ENCODE measurements around the gene MSMB. TPM values are rescaled to one million over a fixed set of nuclear protein-coding genes. Genes with fewer than 3 reads are reported as not detected.

The MSMB gene
- total RNA-seq, 2 donors from 2014 or later, result not detected

GRCh38 chr10:46014683-46015405 lies 31.2 kb downstream of the MSMB start:
- TF ChIP-seq CTCF (IDR thresholded peaks at IDR 0.05) (no peak), POLR2A (IDR thresholded peaks at IDR 0.05) (no peak)
- Histone ChIP-seq H3K27ac (no peak overlapping the region), H3K9me3 (no peaks in the 10 kb centered on the region), H3K4me1 (peaks cover 23% of the 10 kb centered on the region), H3K36me3 (replicated peaks in 1 of 2; ENCODE audit: insufficient read depth in 1 of 2, low read depth in 2 of 2) (peaks cover 29 to 33% of the 10 kb centered on the region in 2 donors), H3K4me3 (no peak overlapping the region), H3K27me3 (no peaks in the 10 kb centered on the region)
- ATAC-seq (no peak), DNase-seq (no peak)
- WGBS, 2 donors, result 64 to 67% methylated on average over 5 of the region's 5 CpGs
- intact Hi-C loops (cut with DNase I), result no loop called here

- WGBS, 2 donors, result 88 to 93% methylated on average over 5 of the region's 5 CpGs
- H3K36me3 ChIP-seq (replicated peaks in 1 of 2; ENCODE audit: insufficient read depth in 1 of 2, low read depth in 2 of 2), result peaks cover 34% of the 10 kb centered on the region in 2 donors
- H3K4me3 ChIP-seq, result no peak overlapping the region
- ATAC-seq, result no peak
- no peaks in the 10 kb centered on the region for H3K9me3 ChIP-seq
- no peaks in the 10 kb centered on the region for H3K27me3 ChIP-seq
- TF ChIP-seq POLR2A (IDR thresholded peaks at IDR 0.05), result no peak
- no peak for TF ChIP-seq CTCF (IDR thresholded peaks at IDR 0.05)
- H3K4me1 ChIP-seq, result peaks cover 16% of the 10 kb centered on the region
- intact Hi-C loops (cut with DNase I), result no loop called here
- no peak for DNase-seq
- H3K27ac ChIP-seq, result no peak overlapping the region
Measured at GRCh38 chr10:46014206-46014605, 31.9 kb downstream of the MSMB start.

- Histone ChIP-seq H3K27ac (no peak overlapping the region), H3K4me3 (no peak overlapping the region), H3K27me3 (no peaks in the 10 kb centered on the region), H3K4me1 (peaks cover 2% of the 10 kb centered on the region), H3K9me3 (no peaks in the 10 kb centered on the region), H3K36me3 (replicated peaks in 1 of 2; ENCODE audit: insufficient read depth in 1 of 2, low read depth in 2 of 2) (peaks cover 34 to 44% of the 10 kb centered on the region in 2 donors)
- WGBS, 2 donors, result 77 to 88% methylated on average over 3 of the region's 3 CpGs
- intact Hi-C loops (cut with DNase I), result no loop called here
- DNase-seq, result no peak
- no peak for TF ChIP-seq POLR2A (IDR thresholded peaks at IDR 0.05)
- TF ChIP-seq CTCF (IDR thresholded peaks at IDR 0.05), result no peak
- ATAC-seq, result no peak
Measured at GRCh38 chr10:46012746-46013145, 33.3 kb downstream of the MSMB start.

- intact Hi-C loops (cut with DNase I), result no loop called here
- DNase-seq (no peak), ATAC-seq (no peak)
- Histone ChIP-seq H3K27me3 (no peaks in the 10 kb centered on the region), H3K36me3 (replicated peaks in 1 of 2; ENCODE audit: insufficient read depth in 1 of 2, low read depth in 2 of 2) (peaks cover 17 to 42% of the 10 kb centered on the region in 2 donors), H3K4me1 (no peaks in the 10 kb centered on the region), H3K27ac (no peak overlapping the region), H3K9me3 (no peaks in the 10 kb centered on the region), H3K4me3 (no peak overlapping the region)
- WGBS, 2 donors, result 64 to 66% methylated on average over 3 of the region's 3 CpGs
- TF ChIP-seq POLR2A (IDR thresholded peaks at IDR 0.05), result no peak
- no peak for TF ChIP-seq CTCF (IDR thresholded peaks at IDR 0.05)
Measured at GRCh38 chr10:46006219-46006618, 39.9 kb downstream of the MSMB start.

GRCh38 chr10:46005383-46005782 lies 40.7 kb downstream of the MSMB start:
- 77 to 79% methylated on average over 4 of the region's 4 CpGs for WGBS, 2 donors
- Histone ChIP-seq H3K9me3 (no peaks in the 10 kb centered on the region), H3K27ac (no peak overlapping the region), H3K36me3 (replicated peaks in 1 of 2; ENCODE audit: insufficient read depth in 1 of 2, low read depth in 2 of 2) (peaks cover 10 to 34% of the 10 kb centered on the region in 2 donors), H3K4me1 (no peaks in the 10 kb centered on the region), H3K27me3 (no peaks in the 10 kb centered on the region), H3K4me3 (no peak overlapping the region)
- ATAC-seq (no peak), DNase-seq (no peak)
- intact Hi-C loops (cut with DNase I), result no loop called here
- TF ChIP-seq CTCF (IDR thresholded peaks at IDR 0.05) (no peak), POLR2A (IDR thresholded peaks at IDR 0.05) (no peak)

All from body of pancreas (tissue), 4 donors.